Colon (tissue), 2 donors: ENCODE data around the gene GPR152.
"Not testable (repeated sequence)": the region's sequence is repeated elsewhere in the genome, so short reads cannot be mapped to it uniquely, and the experiment has no call there.

ENCODE experiments used
- FAIRE-seq: peaks from 2 replicates; lab custom pipeline; 2012; peaks lifted over from hg19 to GRCh38; lab: Jason Lieb, UNC
- donor health status: control.
- donor health status: control.

Gene GPR152

DNA sequence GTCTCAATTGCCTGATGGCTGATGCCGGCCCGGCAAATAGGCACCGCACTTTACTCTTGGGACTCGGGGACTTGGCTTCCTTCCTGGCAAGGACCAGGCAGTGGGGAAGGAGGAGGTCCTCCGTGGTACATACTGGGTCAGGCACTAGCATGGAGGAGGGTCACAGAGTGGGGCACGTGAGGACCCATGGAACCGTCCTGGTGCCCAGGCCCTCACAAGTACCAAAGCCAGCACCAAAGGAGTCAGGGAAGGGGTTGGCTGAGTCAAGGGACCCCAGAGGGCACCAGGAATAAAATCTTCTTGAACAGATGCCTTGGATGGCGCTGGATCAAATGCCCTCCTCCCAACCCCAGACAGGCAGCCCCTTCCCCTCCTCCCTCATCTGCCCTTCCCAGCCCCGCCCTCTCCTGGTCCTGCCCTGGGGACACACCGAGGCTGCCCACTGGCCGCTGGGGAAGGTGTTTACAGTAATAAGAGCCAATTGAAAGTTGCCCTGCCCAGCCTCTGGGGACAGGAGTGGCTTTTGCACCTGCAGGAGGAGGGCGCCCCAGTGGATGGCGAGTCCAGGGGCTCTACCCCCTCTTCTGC, 42.7 kb downstream of the GPR152 start:
- FAIRE-seq: no peak

DNA sequence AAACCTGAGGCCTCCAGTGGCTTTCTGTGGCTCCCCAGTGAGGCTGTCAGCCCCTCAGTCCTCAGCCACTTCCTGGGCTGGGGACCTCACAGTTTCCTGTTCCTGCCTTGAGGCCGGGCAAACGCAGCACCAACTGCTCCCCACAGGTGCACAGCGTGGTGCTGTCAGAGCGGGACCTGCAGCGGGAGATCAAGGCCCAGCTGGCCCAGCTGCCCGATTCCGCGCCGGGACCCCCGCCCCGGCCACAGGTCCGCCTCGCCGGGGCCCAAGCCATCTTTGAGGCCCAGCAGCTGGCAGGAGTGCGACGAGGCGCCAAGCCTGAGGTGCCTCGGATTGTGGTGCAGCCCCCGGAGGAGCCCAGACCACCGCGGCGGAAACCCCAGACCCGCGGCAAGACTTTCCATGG, 43.3 kb downstream of the GPR152 start:
- no peak for FAIRE-seq

DNA sequence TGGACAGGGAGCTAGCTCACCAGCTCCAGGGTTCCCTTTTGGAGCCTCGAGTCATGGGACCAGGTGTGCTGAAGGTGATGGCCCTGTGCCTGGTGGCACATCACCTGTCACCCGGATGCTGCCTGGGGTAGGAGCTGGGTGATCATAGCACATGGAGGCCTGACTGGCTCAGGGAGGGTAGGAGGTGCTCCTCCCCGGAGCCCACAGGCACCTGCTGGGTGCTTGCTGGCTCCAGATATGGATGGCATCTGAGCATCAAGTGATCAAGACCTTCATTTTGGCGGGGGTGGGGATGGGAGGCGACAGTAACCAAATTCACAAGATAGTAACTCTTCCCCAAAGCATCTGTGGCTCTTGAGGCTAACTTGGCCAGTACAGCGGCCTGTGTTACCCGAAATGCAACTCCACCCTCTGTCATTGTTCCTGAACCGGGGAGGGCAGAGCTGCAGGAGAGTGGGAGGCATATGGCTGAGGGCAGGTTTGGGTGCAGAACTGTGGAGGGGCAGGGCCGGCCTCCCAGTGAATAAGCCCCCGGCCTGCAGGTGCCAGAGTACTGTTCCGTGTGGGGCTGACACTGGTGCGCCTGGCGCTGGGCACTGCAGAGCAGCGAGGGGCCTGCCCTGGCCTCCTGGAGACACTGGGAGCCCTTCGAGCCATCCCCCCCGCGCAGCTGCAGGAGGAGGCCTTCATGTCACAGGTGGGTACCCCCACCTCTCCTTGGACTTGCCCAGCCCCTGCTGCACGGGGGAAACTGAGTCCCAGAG, 43.9 kb downstream of the GPR152 start:
- FAIRE-seq: no peak

DNA sequence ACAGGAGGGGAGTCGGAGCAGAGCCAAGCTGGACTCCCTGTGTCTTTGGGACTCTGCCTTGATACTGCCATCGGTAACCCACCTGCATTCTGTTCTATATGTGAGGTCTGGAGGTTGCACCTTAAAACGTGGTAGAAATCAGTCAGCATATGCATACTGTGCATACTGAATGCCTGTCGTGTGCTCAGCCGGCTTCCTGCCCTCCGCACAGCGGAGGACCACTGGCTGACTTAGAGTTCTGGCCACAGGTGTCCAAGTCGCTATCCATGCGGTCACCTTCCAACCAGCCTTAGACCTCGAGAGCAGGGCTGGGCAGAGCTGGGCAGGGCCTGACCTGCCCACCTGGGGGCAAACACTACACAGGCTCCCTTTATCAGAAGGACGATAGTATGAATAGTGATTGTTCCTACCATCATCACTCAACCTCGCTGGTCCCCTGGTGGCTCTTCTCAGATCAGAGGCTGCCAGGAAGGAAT, 44.8 kb downstream of the GPR152 start:
- no peak for FAIRE-seq

DNA sequence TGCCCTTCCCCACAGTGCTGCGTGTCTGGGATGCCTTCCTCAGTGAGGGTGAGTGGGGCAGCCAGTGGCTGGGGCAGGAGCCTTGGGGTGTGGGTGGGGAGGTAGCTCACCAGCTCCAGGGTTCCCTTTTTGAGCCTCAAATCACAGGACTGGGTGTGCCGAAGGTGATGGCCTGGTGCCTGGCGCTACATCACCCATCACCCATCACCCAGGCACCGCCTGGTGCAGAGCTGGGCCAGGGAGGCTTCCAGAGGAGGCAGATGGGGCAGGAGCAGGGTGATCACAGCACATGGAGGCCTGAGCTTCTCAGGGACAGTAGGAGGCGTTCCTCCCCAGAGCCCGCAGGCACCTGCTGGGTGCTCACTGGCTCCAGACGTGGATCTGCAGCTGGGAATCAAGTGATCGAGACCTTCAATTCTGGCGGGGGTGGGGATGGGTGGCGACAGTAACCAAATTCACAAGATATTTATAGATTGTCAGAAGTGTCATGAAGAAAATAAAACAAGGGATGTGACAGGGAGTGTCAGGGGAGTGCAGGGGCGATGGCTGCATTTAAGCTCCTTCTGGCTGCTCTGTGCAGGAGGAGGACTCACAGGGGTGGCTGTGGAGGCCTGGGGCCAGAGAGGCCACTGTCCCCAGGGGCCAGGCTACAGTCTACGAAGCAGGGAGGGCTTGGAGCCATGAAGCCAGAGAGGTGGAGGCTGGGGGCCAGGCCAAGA, 45.4 kb downstream of the GPR152 start:
- no peak for FAIRE-seq

DNA sequence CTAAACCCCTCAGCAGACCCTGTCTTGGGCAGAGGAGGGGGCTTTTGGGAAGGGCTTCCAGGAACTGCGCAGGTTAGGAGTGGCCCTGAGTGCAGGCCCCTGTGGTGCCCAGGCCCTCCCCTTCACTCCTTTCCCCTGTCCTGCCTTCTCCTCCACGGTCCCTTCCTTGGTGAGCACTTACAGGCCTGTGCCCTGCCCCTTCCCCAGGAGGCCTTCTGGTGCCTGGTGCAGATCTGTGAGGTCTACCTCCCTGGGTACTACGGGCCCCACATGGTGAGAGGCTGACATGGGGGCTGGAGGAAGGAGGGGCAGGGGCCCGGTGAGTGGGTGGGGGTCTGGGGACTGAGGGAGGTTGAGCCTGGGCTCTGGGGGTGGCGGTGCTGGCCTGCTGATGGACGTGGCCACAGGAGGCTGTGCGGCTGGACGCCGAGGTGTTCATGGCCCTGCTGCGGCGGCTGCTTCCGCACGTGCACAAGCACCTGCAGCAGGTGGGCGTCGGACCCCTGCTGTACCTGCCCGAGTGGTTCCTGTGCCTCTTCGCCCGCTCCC, 46.0 kb downstream of the GPR152 start:
- FAIRE-seq: no peak

DNA sequence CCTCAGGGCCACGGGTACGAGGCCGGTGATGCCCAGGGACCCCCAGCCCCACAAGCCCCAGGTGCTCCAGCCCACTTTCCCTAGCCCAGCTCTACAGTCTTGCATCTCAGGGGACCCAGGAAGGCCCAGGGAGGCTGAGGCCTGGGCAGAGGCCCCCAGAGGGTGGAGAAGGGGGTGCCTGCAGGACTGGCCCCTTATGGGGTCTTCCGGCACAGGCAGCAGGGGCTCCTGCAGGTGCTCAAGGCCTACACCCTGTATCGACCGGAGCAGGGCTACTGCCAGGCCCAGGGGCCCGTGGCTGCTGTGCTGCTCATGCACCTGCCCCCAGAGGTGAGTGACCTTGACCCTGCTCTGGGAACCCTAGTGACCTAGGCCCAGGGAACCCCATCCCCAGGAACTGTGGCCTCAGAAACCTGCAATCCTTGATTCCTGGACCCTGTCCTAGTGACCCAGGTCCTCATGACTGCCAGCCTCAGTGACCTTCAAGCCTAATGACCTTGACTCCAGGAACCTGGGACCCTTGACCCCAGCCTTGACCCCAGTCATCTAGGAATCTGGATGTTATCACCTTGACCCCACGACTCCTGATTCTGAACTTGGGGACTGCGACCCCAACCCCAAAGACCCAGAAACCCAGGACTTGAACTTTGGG, 46.7 kb downstream of the GPR152 start:
- FAIRE-seq: no peak

DNA sequence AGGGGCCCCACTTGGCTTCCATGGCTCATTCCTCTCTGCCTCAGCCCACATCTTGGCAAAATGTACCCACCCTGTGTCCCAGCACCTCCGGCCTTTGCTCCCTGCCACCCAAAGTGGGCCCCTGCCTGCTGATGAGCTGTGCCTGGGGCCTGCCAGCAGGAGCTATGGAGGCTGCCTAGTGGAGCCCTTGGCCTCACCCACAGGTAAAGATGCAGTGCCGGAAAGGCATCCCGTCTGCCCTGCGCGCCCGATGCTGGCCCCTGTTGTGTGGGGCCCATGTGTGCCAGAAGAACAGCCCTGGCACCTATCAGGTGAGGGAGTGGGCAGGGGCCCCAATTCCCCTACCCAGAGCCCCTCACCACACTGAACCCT, 47.3 kb downstream of the GPR152 start:
- no peak for FAIRE-seq

DNA sequence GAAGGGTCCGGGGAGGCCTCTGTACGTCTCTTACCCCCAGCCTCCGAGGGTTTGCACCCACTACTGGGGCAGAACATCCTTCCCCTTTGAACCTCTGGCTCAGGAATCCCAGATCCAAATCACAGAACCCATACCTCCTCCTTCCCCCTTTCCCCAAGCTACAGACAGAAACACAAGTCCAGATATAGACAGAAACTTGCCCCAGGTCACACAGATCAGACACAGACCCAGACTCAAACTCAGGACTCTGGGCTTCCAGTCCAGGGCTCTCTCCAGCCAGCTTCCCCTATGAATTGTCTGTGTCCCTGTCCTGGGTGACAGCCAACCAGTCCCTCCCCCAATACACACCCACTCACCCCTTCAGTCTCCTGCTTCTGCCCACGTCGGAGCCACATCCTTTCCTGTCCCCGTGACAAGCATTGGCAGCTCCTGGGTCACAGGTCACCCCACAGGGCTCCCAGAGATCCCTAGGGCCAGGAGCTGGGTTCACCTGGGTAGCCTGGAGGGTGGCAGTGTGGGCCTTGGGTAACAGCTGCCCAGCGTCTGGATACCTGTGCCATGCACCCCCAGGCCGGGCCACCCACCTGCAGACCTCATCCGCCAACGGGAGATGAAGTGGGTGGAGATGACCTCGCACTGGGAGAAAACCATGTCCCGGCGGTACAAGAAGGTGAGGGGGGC, 47.9 kb downstream of the GPR152 start:
- no peak for FAIRE-seq

DNA sequence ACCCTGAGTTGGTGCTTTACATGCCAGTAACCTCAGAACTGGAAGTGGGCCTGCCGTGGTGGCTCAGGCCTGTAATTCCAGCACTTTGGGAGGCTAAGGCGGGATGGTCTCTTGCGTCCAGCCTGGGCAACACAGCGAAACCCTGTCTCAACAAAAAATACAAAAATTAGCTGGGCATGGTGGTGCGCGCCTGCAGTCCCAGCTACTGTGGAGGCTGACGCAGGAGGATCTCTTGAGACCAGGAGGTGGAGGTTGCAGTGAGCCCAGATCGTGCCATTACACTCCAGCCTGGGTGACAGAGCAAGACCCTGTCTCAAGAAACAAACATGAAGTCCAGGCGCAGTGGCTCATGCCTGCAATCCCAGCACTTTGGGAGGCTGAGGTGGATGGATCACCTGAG, 49.4 kb downstream of the GPR152 start:
- FAIRE-seq: not testable (repeated sequence)

DNA sequence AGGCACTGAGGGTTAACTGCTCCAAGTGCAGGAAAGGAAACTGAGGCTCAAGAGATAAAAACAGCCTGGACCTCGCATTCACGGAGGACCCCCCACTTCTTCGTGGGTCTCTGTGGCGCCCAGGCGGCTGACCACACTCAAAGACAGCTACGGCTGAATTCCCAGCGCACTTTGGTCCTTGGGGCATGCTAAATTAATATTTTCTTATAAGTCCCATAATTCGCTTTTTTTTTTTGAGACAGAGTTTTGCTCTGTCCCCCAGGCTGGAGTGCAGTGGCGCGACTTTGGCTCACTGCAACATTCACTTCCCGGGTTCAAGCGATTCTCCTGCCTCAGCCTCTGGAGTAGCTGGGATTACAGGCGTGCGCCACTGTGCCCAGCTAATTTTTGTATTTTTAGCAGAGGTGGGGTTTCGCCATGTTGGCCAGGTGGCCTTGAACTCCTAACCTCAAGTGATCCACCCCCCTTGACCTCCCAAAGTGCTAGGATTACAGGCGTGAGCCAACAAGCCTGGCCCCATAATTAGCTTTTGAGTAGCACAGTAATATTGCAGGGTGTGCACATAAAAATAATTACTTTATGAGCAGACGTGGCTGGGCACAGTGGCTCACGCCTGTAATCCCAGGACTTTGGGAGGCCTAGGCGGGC, 50.2 kb downstream of the GPR152 start:
- not testable (repeated sequence) for FAIRE-seq

DNA sequence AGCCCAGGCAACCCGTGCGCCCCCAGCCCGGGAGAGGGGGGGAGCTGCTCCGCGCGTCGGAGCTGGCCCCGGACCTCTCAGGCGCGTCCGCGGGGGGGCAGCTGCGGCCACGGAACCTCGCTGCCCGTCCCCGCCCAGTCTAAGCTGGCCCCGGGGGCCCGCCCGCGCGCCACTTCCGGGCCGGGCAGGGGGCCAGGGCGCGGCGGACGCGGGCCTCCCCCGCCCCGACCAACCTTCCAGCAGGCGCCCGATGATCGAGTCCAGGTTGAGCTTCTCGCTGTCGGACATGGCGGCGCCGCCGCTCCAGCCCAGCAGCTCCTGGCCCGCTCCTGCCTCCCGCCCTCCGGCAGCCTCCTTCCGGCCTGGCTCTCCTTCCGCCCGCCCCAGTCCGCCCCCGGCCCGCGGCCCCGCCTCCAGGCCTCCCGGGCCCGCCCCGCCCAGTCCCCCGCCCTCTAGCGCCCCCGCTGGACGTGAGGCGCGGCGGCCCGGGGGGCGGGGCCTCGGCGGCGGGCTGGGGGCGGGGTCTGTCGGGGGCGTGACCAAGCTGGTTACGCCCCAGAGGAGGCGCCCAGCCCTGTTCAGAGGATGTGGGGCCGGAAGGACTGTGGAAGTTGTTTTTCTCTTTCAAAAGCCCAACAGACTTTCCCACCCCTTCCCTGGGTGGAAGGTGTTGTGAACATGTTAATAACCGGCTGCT, 50.9 kb downstream of the GPR152 start, which contains the start of gene PPP1CA:
Gene PPP1CA, minus strand, starts transcription at position 364 of the 697 bp plus-strand sequence. Its CDS starts 76 bp downstream, at position 288.
- FAIRE-seq: no peak
